NCI-H187 treated with DMSO at 0.1 percent for 48 hours (cell line): Measurements from ENCODE around the gene CRACDL.

ENCODE experiments used
- DNase-seq: peaks from one replicate; lab custom pipeline; 2025; lab: John Stamatoyannopoulos, UW

Gene CRACDL

GRCh38 chr2:98750593-98751282 is 185.3 kb downstream of the CRACDL start:
- DNase-seq, result no peak

GRCh38 chr2:98749066-98749450 is 187.0 kb downstream of the CRACDL start:
- DNase-seq, result no peak

- DNase-seq, result no peak
Measured at GRCh38 chr2:98748292-98749065, 187.5 kb downstream of the CRACDL start.

GRCh38 chr2:98747888-98748287 is 188.1 kb downstream of the CRACDL start:
- DNase-seq, result no peak

GRCh38 chr2:98746426-98746825 is 189.6 kb downstream of the CRACDL start:
- no peak for DNase-seq

- DNase-seq, result no peak
Measured at GRCh38 chr2:98744595-98744994, 191.4 kb downstream of the CRACDL start.
